HepG2 (cell line): ENCODE data around the gene ZNF770. TPM values are rescaled to one million over a fixed set of nuclear protein-coding genes. Genes with fewer than 3 reads are reported as not detected.
A peak's percentile ranks its signal among the peaks of the same experiment; 100 is the strongest.

Source experiments
- ATAC-seq: fragments of 200-7000 bp; cut with Tn5 transposase; 3 replicates; pipeline ENCODE4 v1.9.1; 2020; ENCODE audit warnings: mild to moderate bottlenecking, moderate library complexity
- BruUV-seq: library from RNA; stranded (reverse); fragments of 400-500 nt; replicated peaks from 2 replicates; lab custom pipeline; 2021; lab: Mats Ljungman, UMichigan
- CTCF ChIA-PET: fragments of 300-600 bp; formaldehyde crosslinking; extraction: SDS; loops from one replicate; lab custom pipeline; 2021; ENCODE audit warnings: low total read pairs, inconsistent platforms, low intra/inter-chr PET ratio; lab: Yijun Ruan, JAX
- POLR2A ChIA-PET: fragments of 350-600 bp; sonication (Branson Sonifier 250); formaldehyde crosslinking; loops from one replicate; lab custom pipeline; 2020; ENCODE audit warnings: antibody characterized with exemption, inconsistent platforms; lab: Yijun Ruan, JAX
- DNase-seq: peaks from one replicate; pipeline ENCODE4 v3.0.0-alpha.2; 2015; ENCODE audit warnings: low spot score
- FAIRE-seq: peaks from 3 replicates; lab custom pipeline; 2011; peaks lifted over from hg19 to GRCh38; lab: Jason Lieb, UNC
- H2AFZ ChIP-seq: one replicate; pipeline ENCODE4 v1.6.1; 2011; ENCODE audit warnings: low read length, inconsistent platforms
- H3K27ac ChIP-seq: fragments of 300-600 bp; 3 replicates; pipeline ENCODE4 v1.8.0; 2011; ENCODE audit warnings: mixed run types, mild to moderate bottlenecking, mixed read lengths, low read length, inconsistent platforms; ENCODE audit not compliant: insufficient read depth; ENCODE audit errors: extremely low read length
- H3K27me3 ChIP-seq, 2 experiments: fragments of 200-600 bp in 1 of 2; 2 replicates in 1 of 2; 3 replicates in 1 of 2; pipeline versions ENCODE4 v1.6.0 to v1.8.0; 2011; ENCODE audit warnings: low read length in 2 of 2, mild to moderate bottlenecking in 2 of 2, moderate library complexity in 2 of 2, inconsistent platforms in 1 of 2; ENCODE audit not compliant: insufficient read depth in 2 of 2, control insufficient read depth in 1 of 2
- H3K36me3 ChIP-seq, 2 experiments: fragments of 200-600 bp in 1 of 2; replicated peaks in 1 of 2; 2 replicates in 1 of 2; 3 replicates in 1 of 2; pipeline versions ENCODE4 v1.5.1 to v1.8.0; 2011; ENCODE audit warnings: low read length in 2 of 2, inconsistent platforms in 1 of 2; ENCODE audit not compliant: insufficient read depth in 2 of 2, control insufficient read depth in 1 of 2
- H3K4me1 ChIP-seq: 2 replicates; pipeline ENCODE4 v1.5.1; 2012; ENCODE audit warnings: low read length, inconsistent platforms; ENCODE audit not compliant: insufficient read depth
- H3K4me2 ChIP-seq: 2 replicates; pipeline ENCODE4 v1.6.0; 2011; ENCODE audit warnings: low read depth, low read length, inconsistent platforms
- H3K4me3 ChIP-seq, 3 experiments: fragments of 200-600 bp in 1 of 3; sonication (generic), shearing (Covaris generic) in 1 of 3; replicated peaks in 1 of 3; 2 replicates each; pipeline ENCODE4 v1.5.1; 2011 to 2016; ENCODE audit warnings: low read length in 3 of 3, inconsistent platforms in 2 of 3, low read depth in 2 of 3, mild to moderate bottlenecking in 2 of 3, control low read depth in 1 of 3, mixed read lengths in 1 of 3; ENCODE audit not compliant: insufficient read depth in 1 of 3
- H3K79me2 ChIP-seq: one replicate; pipeline ENCODE4 v1.6.1; 2011; ENCODE audit warnings: low read length, inconsistent platforms; ENCODE audit not compliant: insufficient read depth
- H3K9ac ChIP-seq: 2 replicates; pipeline ENCODE4 v1.6.0; 2011; ENCODE audit warnings: mild to moderate bottlenecking, low read depth, low read length, inconsistent platforms; ENCODE audit not compliant: insufficient read depth
- H3K9me3 ChIP-seq: 2 replicates; pipeline ENCODE4 v1.5.1; 2012; ENCODE audit warnings: mild to moderate bottlenecking, low read length
- H4K20me1 ChIP-seq: 2 replicates; pipeline ENCODE4 v1.6.0; 2011; ENCODE audit warnings: inconsistent platforms, mild to moderate bottlenecking, low read length, moderate library complexity; ENCODE audit not compliant: insufficient read depth
- FOSL2 ChIP-seq: sonication (generic); formaldehyde crosslinking; IDR thresholded peaks from 2 replicates; pipeline ENCODE4 v1.4.0; 2020; ENCODE audit warnings: missing genetic modification reagents
- HMG20A ChIP-seq: IDR thresholded peaks from 2 replicates; pipeline ENCODE4 v1.6.1; 2016; ENCODE audit warnings: borderline replicate concordance
- MAFK ChIP-seq, 2 experiments: IDR thresholded peaks in 1 of 2; conservative IDR thresholded peaks in 1 of 2; 2 replicates each; pipeline ENCODE4 v1.6.1; 2011; ENCODE audit warnings: improper control_type of control experiment in 2 of 2, low read length in 2 of 2
- NFE2 ChIP-seq: sonication (generic); formaldehyde crosslinking; IDR thresholded peaks from 2 replicates; pipeline ENCODE4 v1.4.0; 2020; ENCODE audit warnings: missing genetic modification reagents
- NFE2L2 ChIP-seq: fragments of 150-350 bp; IDR thresholded peaks from 2 replicates; pipeline ENCODE4 v1.6.1; 2014; ENCODE audit warnings: low read length
- SP4 ChIP-seq: sonication (generic); formaldehyde crosslinking; IDR thresholded peaks from 2 replicates; pipeline ENCODE4 v1.8.1; 2023; ENCODE audit warnings: mild to moderate bottlenecking, missing genetic modification reagents
- ZBTB39 ChIP-seq: sonication (generic); formaldehyde crosslinking; IDR thresholded peaks from 2 replicates; pipeline ENCODE4 v1.5.0; 2020; ENCODE audit warnings: missing genetic modification reagents
- ZNF513 ChIP-seq: sonication (generic); formaldehyde crosslinking; conservative IDR thresholded peaks from 2 replicates; pipeline ENCODE4 v1.5.0; 2020; ENCODE audit warnings: missing genetic modification reagents
- WGBS: methylation state at CpG from one replicate; pipeline ENCODE4 v1.1.6; 2017; ENCODE audit warnings: low lambda C conversion rate; 5-methylcytosine and 5-hydroxymethylcytosine counted together
- in situ Hi-C: cut with HindIII; loops from 2 replicates; pipeline ENCODE4 v1.10.0; 2017; ENCODE audit warnings: low pct_unique_long_range_greater_than_20kb; ENCODE audit not compliant: extremely low pct_ligation_motif_present
- intact Hi-C: fragments of 100-400 bp; cut with micrococcal nuclease; formaldehyde crosslinking; loops from one replicate; pipeline ENCODE4 v1.10.0; 2022; ENCODE audit not compliant: unreplicated experiment
- polyA plus RNA-seq, 8 experiments: library from polyadenylated mRNA; depleted of rRNA in 3 of 8; stranded (reverse) in 7 of 8; unstranded in 1 of 8; fragments of >200 nt; fragmentation: Illumina TruSeq in 4 of 8; extraction: Trizol in 4 of 8; gene quantifications; 2 replicates each; pipeline versions ENCODE4 v1.2.1 to v1.2.3, GENCODE V29; 2011 to 2016; ENCODE audit warnings: low read depth in 4 of 8, missing spikeins in 1 of 8, mixed read lengths in 1 of 8; ENCODE audit not compliant: insufficient read depth in 1 of 8
- total RNA-seq, 5 experiments: library from RNA; depleted of rRNA; stranded (reverse); fragments of >200 nt; fragmentation: Illumina TruSeq; extraction: Trizol; gene quantifications; 2 replicates each; pipeline ENCODE4 v1.2.3, GENCODE V29; 2016; ENCODE audit warnings: low read depth in 1 of 5

Gene ZNF770
- total and polyA plus RNA-seq, 2 of the 13 experiments (the other 11 are each of a cell fraction or from before 2014, with no cell fraction given) = 15.5 to 33.1 TPM

- no peak for TF ChIP-seq SP4 (CRISPR knock-in tag)
Observed at GRCh38 chr15:35003928-35004327, 15.8 kb upstream of the ZNF770 start (continued).

GRCh38 chr15:35000511-35000910, 12.4 kb upstream of the ZNF770 start:
- Histone ChIP-seq H3K4me3 (no peak overlapping the region), H3K4me2 (no peak overlapping the region), H3K27me3 (no peaks in the 10 kb centered on the region; a peak in 2 of 5 replicates), H4K20me1 (no peaks in the 10 kb centered on the region), H3K9me3 (no peaks in the 10 kb centered on the region), H3K79me2 (no peaks in the 10 kb centered on the region), H3K27ac (no peak overlapping the region), H3K9ac (no peak overlapping the region), H3K4me1 (no peaks in the 10 kb centered on the region), H3K36me3 (no peaks in the 10 kb centered on the region), H2AFZ (peak overlapping the region; percentile 27)
- DNase-seq = no peak
- WGBS = 18% methylated on average over 1 of the region's 1 CpG
- no peak for TF ChIP-seq HMG20A (CRISPR knock-in tag)
- peak; percentile 47; the same call in 1 of the 2 replicates for TF ChIP-seq NFE2 (CRISPR knock-in tag)
- peak; percentile 59; the same call in 1 of the 2 replicates for TF ChIP-seq NFE2L2
- peak in 1 of 2 experiments; percentile 60; a peak in 2 of 4 replicates for TF ChIP-seq MAFK (conservative IDR thresholded peaks at IDR 0.05 in 1 of 2, IDR thresholded peaks at IDR 0.05 in 1 of 2; ENCODE audit: low read length in 2 of 2)
- TF ChIP-seq ZNF513 (CRISPR knock-in tag) = no peak
- TF ChIP-seq ZBTB39 (CRISPR knock-in tag) = no peak
- TF ChIP-seq FOSL2 (CRISPR knock-in tag) = peak; percentile 40; the same call in 1 of the 2 replicates
- in situ Hi-C loops (no loop called here), intact Hi-C loops (no loop called here)
- ATAC-seq = no peak
- ChIA-PET POLR2A (interaction anchor here (1.1 kb wide), 1 partner anchor 12 kb away, joined by 4 read pairs; the partner anchor contains the start of gene ZNF770), CTCF (no interaction called here)
- BruUV-seq = no TSS peak
- no peak for FAIRE-seq
